NOMO-1 treated with dmso at 0.1 percent for 144 hours (cell line): ENCODE measurements around the gene SPIB.

Experiments used
- DNase-seq: peaks from one replicate; lab custom pipeline; 2025; ENCODE audit not compliant: unreplicated experiment; lab: John Stamatoyannopoulos, UW

SPIB gene

GRCh38 chr19:50417111-50418081, 1.3 kb upstream of the SPIB start:
- DNase-seq: no peak

GRCh38 chr19:50419022-50419579, 363 bp downstream of the SPIB start:
- DNase-seq: no peak

GRCh38 chr19:50419580-50420035, 870 bp downstream of the SPIB start:
- no peak for DNase-seq

- DNase-seq: no peak
These were observed 1.4 kb downstream of the SPIB start for GRCh38 chr19:50420127-50420526.

GRCh38 chr19:50420808-50421207, 2.1 kb downstream of the SPIB start:
- DNase-seq: no peak

GRCh38 chr19:50422397-50423278, 3.9 kb downstream of the SPIB start:
- DNase-seq: no peak

GRCh38 chr19:50423279-50424113, 4.8 kb downstream of the SPIB start:
- no peak for DNase-seq

GRCh38 chr19:50425581-50425980, 6.8 kb downstream of the SPIB start:
- DNase-seq: no peak

GRCh38 chr19:50427318-50427925, 8.7 kb downstream of the SPIB start:
- no peak for DNase-seq

- peak; percentile 95 for DNase-seq
These were observed 9.3 kb downstream of the SPIB start for GRCh38 chr19:50427997-50428425.

- no peak for DNase-seq
These were observed 10.2 kb downstream of the SPIB start for GRCh38 chr19:50428772-50429463.

GRCh38 chr19:50430888-50431342, 12.2 kb downstream of the SPIB start:
- no peak for DNase-seq

- peak; percentile 76 for DNase-seq
These were observed 12.8 kb downstream of the SPIB start for GRCh38 chr19:50431343-50432220.

- no peak for DNase-seq
These were observed 13.7 kb downstream of the SPIB start, which contains the start of gene MYBPC2 for GRCh38 chr19:50432221-50433028. MYBPC2 (plus strand) TSS chr19:50432892; CDS start chr19:50432954, 62 bp downstream.

GRCh38 chr19:50433201-50434180, 14.8 kb downstream of the SPIB start:
- no peak for DNase-seq

GRCh38 chr19:50434525-50434924, 15.8 kb downstream of the SPIB start:
- no peak for DNase-seq
